Measurements from ENCODE around the gene OR2D3.
"Not testable (repeated sequence)": the region's sequence is repeated elsewhere in the genome, so short reads cannot be mapped to it uniquely, and the experiment has no call there.

OR2D3 gene

DNA sequence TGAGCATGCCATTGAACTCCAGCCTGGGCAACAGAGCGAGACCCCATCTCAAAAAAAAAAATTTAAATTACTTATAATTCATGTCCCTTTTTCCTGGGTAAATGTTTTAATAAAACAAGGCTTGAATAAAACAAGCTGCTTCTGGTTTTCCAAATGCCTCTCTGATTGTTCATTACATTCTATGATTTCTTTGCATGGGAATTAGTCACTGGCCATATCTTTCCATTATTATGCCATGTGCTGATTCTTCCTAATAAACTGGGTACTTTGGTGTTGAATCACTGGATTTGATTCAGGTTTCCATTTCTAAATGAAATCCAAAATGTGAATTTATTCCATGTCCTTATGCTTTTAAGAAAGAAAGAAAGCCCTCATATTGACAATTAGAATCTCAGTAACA, 48.0 kb downstream of the OR2D3 start:
- Histone ChIP-seq H3K36me3 (no peaks in the 10 kb centered on the region), H3K9me3 (peaks cover 0 to 5% (median 0%) of the 10 kb centered on the region in 3 donors), H3K4me1 (no peaks in the 10 kb centered on the region), H3K4me3 (no peak overlapping the region), H3K27ac (no peak overlapping the region), H3K27me3 (no peaks in the 10 kb centered on the region)
- TF ChIP-seq, protein P1, sequence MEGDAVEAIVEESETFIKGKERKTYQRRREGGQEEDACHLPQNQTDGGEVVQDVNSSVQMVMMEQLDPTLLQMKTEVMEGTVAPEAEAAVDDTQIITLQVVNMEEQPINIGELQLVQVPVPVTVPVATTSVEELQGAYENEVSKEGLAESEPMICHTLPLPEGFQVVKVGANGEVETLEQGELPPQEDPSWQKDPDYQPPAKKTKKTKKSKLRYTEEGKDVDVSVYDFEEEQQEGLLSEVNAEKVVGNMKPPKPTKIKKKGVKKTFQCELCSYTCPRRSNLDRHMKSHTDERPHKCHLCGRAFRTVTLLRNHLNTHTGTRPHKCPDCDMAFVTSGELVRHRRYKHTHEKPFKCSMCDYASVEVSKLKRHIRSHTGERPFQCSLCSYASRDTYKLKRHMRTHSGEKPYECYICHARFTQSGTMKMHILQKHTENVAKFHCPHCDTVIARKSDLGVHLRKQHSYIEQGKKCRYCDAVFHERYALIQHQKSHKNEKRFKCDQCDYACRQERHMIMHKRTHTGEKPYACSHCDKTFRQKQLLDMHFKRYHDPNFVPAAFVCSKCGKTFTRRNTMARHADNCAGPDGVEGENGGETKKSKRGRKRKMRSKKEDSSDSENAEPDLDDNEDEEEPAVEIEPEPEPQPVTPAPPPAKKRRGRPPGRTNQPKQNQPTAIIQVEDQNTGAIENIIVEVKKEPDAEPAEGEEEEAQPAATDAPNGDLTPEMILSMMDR (IDR thresholded peaks at IDR 0.05), result no peak
- no peak for DNase-seq
- intact Hi-C loops (cut with DNase I; ENCODE audit: low total_unique reads), result no loop called here

DNA sequence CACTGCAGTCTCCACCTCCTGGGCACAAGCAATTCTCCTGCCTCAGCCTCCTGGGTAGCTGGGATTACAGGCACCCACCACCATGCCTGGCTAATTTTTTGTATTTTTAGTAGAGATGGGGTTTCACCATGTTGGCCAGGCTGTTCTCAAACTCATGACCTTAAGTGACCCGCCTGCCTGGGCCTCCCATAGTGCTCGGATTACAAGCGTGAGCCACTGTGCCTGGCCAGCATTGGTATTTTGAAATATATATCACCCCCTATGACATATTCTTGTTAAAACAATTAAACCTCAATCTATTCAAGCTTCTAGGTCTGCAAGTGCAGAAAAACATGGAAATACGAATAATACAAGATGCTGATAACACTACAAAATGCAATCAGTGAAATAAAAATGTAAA, 49.1 kb downstream of the OR2D3 start:
- H3K27me3 ChIP-seq; H3K27ac ChIP-seq; intact Hi-C loops (cut with DNase I; ENCODE audit: low total_unique reads); H3K4me1 ChIP-seq; H3K4me3 ChIP-seq; H3K36me3 ChIP-seq; H3K9me3 ChIP-seq; DNase-seq: not testable (repeated sequence)
